GM19468 (cell line): ENCODE measurements around the gene NAPG.
"Not testable (repeated sequence)": the region's sequence is repeated elsewhere in the genome, so short reads cannot be mapped to it uniquely, and the experiment has no call there.

Source experiments
- ATAC-seq: cut with Tn5 transposase; IDR thresholded peaks from one replicate; pipeline ENCODE4 v1.9.1; 2021; ENCODE audit warnings: mild to moderate bottlenecking, moderate library complexity, moderate number of reproducible peaks; ENCODE audit not compliant: unreplicated experiment; ENCODE audit errors: extremely low read depth

The NAPG gene

DNA sequence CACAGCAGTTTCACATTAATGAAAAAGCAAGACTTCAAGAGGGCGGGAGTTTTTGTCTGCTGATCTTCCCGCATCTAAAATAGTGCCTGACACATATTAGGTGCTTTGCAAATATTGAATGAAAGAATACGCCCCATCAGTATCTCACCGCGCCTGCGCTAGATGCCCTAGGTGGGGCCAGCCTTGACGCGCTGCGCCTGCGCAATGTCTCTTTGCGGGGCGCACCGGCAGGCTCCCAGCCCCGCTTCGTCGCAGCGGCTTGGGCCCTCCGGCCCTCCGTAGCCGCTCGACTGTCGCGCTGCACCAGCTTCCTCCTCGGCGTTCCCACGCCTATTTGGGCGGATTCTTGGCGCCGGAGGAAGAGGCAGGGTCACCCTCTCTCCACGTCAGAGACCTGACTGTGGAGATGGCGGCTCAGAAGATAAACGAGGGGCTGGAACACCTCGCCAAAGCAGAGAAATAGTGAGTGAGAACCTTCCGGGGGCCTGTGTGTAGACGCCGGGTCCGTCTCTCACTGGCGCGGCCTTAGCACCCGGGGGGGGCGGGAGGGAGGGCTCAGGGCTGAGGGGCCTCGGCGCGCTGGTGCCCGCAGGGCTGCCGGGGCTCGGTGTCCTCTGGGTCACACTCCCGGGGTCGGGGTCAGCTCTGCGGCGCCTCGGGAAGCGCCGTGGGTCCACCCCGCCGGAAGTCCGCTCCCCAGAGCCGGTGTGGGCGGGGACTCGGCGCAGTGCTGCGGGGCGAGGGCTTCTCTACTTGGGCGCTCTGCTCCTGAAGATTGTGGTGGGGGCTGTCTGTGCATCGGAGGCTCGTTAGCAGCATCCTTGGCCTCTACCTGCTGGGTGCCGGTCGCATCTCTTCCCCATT lies at the start of gene NAPG:
Gene NAPG (plus strand): TSS at position 331 of the 864 bp plus-strand sequence. CDS start 76 bp downstream, at position 407.
- peak; percentile 67 for ATAC-seq

DNA sequence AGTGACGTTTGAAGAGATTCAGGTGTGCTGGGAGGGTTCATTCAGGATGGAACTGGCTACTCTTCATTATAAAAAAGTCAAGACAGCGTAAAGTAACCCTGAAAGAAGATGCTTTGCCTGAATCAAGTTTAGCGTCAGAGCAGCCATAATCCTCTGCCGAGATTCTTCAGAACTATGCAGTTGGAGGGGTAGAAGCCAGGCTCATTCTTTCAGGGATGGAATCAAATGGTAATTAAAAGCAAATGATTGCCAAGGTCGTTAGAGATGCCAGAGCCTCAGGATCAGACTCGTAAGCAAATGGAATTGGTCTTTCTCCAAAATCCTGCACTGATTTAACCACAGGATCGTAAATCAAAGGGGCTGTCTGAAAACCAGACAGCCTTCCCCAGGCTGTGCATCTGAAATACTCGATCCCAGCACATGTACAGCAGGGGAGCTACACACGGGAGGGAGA lies 49.5 kb upstream of the NAPG start:
- no peak for ATAC-seq

DNA sequence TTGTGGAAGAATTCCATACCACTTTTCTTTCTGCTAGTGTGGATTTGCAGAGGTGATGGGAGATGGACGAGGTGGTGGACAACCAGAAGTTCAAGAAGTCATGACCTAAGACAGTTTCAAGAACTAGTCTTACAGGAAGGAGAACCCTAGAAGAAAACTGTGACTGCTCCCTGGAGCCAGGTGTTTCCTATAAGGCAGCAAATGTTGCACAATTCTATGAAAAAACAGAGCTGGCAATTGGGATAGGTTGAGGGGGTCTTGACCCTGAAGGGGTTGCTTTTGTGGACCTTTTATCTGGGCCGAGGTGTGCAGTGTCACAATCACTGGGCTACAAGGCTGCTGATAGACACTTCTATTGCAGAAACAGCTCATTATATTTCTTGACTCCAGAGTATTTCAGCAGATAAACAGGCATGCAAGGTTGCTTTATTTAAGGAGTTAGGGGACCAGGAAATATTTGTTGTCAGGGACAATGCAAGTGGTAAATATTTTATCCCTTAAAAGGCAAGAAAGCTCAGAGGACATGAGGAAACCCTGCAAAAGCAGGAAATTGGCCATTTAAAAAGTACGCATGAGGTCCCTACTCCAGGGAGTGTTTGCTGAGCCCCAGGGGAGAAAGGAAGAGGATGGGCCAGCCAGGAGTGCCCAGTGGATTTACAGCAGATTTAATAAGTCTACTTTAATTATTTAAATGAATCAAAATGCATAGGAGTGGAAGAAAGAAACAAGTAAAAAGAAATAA lies 48.5 kb upstream of the NAPG start:
- ATAC-seq: no peak

DNA sequence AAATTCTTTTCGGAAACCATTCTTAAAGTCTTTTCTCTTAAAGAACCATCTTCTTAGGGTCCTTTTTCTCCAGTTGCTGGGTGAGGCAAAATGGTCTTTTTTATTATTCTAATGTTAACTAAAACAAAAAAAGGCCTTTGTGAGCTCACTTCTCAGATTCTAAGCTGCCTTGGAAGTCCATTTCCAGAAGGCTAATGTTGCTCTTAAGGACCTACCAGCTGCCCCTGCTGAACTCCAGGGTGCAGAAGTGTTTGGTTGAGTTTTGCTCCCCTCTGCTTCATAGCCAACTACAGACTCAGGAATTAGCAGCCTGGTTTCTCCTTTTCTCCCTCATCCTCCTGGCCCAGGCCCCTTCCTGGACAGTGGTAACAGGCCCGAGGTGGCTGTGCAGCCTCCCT lies 48.0 kb upstream of the NAPG start:
- no peak for ATAC-seq

DNA sequence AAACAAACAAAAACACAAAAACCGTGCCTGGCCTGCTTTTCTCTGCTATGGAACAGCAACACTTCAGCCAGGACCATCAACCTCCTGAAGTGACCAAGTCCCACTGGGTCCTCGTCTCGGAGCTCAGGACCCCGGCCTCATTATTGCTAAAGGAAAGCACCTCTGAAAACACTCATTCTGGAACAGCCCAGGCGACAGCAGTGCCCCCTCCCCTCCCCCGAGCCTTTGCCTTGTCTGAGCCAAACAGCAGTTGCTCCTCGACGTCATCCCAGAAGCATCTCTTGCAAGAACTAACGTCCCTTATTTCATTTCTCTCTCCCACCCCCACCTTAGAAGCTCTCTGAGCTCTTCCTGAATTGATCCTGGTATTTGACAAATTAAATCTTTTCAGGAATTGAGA lies 44.0 kb upstream of the NAPG start:
- ATAC-seq: no peak

DNA sequence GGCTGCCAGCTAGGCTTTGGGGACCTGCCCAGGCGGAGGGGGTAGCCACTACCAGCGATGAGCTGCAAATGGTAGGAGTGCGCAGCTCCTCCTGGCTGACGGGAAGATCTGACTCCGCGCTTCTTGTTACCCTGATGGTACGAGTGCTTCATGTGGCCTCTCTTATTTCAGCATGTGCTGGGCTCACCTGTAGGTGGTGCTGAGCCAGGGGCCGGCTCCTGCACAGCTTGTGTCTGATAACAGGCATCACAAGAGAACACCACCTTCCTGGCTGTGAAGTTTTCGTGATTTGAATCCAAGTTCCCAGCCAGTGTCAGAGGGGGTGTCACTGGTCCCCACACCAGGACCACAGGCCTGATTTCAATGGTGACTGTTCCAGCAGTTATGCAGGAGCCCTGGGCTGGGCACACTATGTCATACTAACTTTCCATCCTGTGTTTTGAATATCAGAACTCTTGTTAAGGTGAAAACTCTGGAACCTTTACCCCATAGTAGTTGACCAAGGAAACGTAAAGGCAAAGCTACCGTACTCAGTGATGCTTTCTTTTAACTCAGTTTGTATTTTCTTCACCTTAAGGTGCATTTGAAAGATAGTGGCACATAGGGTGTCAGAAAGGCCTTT lies 43.4 kb upstream of the NAPG start:
- ATAC-seq: no peak

DNA sequence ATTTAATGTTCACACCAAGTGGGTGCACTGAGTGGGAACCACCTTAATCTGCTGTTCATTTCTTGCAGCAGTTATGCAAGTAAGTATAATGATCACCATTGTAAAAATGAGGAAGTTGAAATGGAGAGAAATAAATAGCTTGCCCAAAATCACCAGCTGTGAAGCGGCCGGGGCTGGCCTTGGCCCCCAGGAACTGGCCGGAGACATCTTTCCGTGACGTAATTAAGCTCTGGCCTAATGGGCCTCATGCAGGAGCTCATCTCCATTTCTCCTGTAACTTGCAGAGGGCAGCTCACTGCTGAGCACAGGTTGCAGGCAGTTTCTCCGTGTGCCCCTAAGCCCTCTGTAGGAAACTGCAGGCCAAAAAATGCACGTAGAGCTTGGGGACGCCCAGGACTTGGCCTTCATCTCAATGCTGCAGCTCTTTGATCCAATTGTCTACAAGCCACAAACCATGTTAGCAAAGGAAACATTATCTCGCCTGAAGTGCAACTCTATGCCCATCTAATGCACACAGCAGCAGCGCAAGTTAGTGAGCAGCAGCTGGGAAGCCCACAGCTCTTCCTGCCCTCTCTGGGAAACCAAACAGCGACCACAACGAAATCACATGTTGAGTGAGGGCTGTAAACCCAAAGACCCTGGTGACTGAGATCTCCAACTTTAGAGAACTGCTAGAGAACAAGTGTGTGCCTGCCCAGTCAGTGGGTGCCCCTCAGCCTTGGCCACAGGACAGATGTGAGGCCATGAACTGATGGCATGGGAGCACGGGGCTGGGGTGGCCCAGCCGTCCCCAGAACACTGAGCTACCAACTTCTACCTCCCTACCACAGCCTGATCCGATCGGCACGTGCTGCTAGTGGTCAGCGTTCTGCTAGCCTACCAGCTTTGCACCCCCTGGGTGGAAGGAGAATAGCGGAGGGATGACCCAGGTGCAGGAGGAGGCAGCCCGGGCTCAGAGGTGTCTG lies 42.6 kb upstream of the NAPG start:
- peak; percentile 48 for ATAC-seq

DNA sequence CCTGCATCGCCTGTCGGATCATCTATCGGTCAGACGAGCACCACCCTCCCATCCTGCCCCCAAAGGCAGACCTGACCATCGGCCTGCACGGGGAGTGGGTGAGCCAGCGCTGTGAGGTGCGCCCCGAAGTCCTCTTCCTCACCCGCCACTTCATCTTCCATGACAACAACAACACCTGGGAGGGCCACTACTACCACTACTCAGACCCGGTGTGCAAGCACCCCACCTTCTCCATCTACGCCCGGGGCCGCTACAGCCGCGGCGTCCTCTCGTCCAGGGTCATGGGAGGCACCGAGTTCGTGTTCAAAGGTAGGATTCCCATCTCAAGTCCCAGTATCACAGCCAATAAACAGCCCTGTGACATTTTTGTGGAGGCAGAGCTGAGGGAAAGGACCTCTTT lies 40.4 kb upstream of the NAPG start:
- no peak for ATAC-seq

DNA sequence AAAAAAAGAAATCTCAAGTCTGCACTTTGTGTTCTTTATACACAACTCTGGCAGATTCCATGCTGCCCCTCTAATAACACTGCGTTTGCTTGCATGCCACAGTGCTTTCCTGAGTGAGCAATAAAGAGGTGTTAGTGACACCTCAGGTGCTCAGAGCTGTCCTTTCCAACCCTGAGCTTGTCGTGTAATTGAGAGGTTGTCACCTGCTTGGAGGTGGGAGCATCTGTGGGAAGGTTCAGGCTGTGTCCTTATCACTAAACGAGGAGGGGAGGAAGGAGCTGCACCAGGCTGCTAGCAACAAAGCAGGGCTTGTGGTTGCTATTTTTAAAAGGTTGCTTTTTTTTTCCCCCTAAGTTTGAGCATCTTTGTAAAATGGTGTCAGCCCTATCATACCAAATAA lies 39.5 kb upstream of the NAPG start:
- no peak for ATAC-seq

DNA sequence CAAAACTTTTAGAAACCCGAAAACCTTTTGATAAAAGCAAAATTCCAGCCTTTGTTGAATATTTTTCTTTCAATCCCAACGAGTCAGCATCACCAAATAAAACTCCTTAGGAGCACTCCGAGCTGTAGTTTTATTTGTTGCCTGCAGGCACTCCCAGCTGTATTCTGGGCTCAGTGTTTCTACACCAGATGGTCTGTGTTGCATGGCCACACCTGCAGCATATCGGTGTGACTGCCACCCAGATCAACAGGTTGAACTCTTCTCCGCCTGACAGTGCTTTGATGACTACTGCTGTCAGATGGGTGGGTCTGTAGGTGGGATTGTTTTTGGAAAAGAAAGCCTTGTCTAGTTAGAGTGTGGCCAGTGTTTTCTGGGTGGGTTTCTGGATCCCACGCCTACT lies 38.7 kb upstream of the NAPG start:
- ATAC-seq: no peak

DNA sequence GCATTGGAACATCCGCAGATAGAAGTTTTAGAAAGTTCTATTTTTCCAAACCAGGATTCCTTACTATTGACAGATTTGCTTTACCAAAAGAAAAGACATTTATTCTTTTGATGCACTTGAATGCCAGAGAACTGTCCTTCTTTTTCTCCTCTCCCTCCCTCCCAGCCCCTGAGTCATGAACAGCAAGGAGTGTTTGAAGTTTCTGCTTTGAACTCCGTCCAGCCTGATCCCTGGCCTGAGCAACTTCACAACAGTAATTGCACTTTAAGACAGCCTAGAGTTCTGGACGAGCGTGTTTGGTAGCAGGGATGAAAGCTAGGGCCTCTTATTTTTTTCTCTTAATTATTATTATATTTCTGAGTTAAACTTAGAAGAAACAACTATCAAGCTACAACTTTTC lies 37.8 kb upstream of the NAPG start:
- ATAC-seq: no peak

DNA sequence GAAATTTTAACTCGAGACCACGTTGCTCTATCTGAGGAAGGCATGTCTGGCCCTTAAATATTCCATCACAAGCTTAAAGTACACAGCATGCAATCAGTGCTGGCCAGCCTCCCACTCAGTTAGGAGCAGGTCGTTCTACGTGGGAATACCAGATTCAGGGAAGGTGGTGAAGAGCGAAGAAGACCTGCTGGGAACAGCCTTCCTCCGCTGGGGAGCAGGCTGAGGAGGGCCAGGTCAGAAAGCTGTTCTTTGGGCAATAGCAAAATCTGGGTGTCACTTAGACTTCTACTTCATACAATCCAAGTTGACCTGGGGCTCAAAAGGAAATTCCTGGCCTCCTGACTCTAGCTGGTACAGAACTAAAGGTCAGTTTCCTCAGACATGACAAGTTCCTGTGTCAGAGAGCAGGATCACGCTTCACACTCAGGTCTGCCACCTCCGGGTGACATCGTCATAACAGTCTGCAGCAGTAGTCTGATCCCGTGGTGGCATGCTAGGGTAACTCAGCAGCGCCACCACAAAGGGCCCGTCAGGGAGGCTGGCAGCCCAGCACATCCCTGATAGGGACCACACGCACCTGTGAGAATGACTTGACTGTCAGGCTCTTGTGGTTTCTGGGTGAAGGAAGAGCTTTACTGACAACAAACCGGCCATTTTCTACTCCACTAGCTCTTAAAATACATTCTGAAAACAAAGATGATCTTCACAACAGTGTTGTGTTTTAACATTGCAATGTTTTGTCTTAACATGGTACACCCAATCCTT lies 35.2 kb upstream of the NAPG start:
- ATAC-seq: peak; percentile 92

DNA sequence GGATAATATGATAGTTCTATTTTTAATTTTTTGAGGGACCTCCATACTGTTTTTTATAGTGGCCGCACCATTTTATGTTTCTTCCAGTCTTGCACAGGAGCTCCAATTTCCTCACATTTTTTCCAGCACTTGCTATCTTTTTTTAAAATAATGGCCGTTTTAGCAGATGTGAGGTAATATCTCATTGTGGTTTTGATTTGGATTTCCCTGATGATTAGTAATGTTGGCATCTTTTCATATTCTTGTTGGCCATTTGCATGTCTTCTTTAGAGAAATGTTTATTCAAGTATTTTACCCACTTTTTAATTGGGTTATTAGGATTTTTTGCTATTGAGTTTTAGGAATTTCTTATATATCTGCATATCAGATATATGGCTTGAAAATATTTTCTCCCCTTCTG lies 29.9 kb upstream of the NAPG start:
- ATAC-seq: no peak

DNA sequence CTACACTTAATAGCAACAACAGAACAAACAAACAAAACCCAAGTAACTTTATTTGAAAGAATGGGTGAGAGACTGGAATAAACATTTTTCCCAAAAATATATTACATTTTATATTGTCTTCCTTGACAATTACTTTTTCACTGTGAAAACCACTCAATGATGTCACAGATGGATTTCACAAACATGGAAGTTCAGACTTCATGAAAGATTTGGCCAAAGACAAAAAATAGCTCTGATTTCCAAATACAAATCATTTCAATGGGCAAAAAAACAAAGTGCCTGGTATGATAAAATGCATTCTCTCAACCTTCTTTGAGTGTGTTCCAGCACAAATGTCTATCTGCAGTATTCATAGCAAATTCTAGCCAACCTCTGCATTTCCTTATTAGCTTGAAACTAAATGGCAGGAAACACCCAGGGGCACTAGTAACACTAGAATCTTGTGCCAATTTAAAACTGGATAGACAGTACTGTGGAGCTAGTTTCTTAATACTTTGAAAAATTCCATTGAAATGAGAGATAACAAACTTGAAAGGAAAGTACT lies 28.5 kb upstream of the NAPG start:
- ATAC-seq: no peak

DNA sequence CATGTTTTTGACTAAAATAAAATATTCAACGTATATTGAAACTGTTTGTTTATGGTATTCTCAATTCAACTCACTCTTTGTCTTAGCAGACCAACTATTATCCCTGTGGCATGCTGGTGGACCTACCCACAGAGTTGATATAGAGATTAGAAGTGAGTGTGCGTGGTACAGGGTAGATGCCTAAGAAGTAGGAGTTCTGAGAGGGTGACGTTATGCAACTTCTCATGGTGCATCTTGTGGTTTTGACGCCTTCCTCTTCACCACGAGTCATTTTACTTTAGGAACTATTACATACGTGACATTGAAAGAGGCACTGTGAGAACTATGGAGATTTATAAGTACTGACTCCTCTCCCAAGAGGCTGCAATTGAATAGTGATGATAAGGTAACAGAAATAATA lies 26.6 kb upstream of the NAPG start:
- ATAC-seq: no peak

DNA sequence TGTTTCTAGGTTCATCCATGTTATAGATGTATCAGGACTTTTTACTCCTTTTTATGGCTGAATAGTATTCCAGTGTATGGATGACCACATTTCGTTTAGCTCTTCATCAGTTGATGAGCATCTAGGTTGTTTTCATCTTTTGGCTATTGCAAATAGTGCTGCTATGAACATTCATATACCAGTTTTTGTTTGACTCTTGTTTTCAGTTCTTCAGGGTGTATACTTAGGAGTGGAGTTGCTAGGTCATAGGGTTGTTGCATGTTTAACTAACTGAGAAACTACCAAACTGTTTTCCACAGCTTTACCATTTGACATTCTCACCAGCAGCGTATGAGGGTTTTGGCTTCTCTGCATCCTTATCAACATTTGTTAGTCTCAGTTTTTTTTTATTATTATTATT lies 25.8 kb upstream of the NAPG start:
- no peak for ATAC-seq

DNA sequence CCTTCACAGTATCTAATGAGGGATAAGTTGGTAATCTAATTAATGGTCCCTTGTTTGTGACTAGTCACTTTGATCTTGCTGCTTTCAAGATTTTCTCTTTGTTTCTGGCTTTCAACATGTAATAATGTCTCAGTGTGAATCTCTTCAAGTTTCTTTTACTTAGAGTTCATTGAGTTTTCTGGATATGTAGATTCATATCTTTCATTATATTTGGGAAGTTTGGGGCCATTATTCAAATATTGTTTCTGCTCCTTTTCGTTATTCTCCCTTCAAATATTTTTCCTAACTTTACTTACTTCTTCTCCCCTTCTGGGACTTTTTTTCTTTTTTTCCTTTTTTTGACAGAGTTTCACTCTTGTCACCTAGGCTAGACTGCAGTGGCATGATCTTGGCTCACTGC lies 21.1 kb upstream of the NAPG start:
- ATAC-seq: no peak

DNA sequence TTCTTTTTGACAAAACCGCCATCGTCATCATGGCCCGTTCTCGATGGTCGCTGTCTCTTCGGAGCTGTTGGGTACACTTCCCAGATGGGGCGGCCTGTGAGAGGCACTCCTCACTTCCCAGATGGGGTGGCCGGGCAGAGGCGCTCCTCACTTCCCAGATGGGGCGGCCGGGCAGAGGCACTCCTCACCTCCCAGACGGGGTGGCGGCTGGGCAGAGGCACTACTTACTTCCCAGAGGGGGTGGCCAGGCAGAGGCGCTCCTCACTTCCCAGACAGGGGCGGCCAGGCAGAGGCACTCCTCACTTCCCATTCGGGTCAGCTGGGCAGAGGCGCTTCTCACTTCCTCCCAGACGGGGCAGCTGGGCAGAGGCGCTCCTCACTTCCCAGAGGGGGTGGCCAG lies 19.9 kb upstream of the NAPG start:
- not testable (repeated sequence) for ATAC-seq

DNA sequence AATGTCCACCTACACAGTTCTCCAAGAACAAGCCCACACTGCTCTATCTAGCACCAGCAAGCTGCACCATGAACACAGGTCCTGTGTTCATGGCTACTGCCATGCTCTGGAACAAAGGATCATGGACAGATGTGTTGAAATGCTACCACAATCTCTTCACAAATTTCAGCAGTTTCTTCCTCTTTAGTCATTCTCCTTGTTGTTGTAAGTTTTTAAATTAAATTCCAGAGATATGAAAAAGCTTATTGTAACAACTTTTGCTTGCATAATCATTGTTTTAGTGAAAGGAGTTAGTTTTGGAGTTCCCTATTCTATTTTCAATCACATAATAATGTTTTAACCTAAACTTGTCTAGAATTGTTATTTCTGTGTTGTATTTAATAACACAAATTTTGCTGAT lies 17.2 kb upstream of the NAPG start:
- no peak for ATAC-seq
